Measurements from ENCODE around the gene RBM18.

Gene RBM18

DNA sequence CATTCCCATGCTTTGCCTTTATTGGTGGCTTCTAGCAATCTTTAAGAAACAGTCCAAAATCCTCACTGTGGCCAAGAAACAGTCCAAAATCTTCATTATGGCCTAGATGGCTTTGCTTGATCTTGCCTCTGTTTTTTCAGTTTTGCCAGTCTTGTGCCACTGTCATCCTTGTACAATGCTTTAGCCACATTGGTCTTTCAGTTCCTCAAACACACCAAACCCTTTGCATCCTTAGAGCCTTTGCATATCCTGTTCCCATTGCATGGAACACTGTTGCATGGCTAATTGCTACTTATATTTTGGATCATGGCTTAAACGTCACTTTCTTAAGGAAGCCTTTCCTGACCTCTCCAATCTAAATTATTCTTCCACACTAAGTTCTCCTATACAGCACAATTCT lies 22.1 kb upstream of the RBM18 start:
- H3K27me3 ChIP-seq (ENCODE audit: control insufficient read depth, insufficient read depth, low read length): no peaks in the 10 kb centered on the region
- no CpG with 5 or more reads among the region's 1 CpG for WGBS (ENCODE audit: insufficient coverage, insufficient read length)
- DNase-seq (ENCODE audit: low read depth, low spot score): no peak
- no peaks in the 10 kb centered on the region; the same call in 1 of the 2 replicates for H3K9me3 ChIP-seq (ENCODE audit: control insufficient read depth, insufficient read depth, low read length)
- no peak overlapping the region for H3K4me3 ChIP-seq (ENCODE audit: low read length)
- H3K36me3 ChIP-seq (ENCODE audit: control insufficient read depth, insufficient read depth, low read length): peaks cover 6% of the 10 kb centered on the region; the same call in 1 of the 2 replicates
- H3K27ac ChIP-seq (ENCODE audit: low read length): no peak overlapping the region
- H3K4me1 ChIP-seq (ENCODE audit: control insufficient read depth, insufficient read depth, low read length): no peaks in the 10 kb centered on the region

- H3K36me3 ChIP-seq (ENCODE audit: control insufficient read depth, insufficient read depth, low read length): peaks cover 5% of the 10 kb centered on the region; the same call in 1 of the 2 replicates
- WGBS (ENCODE audit: insufficient coverage, insufficient read length): no CpG with 5 or more reads among the region's 5 CpGs
- H3K4me3 ChIP-seq (ENCODE audit: low read length): no peak overlapping the region
- no peak for DNase-seq (ENCODE audit: low read depth, low spot score)
- H3K27ac ChIP-seq (ENCODE audit: low read length): no peak overlapping the region
- H3K27me3 ChIP-seq (ENCODE audit: control insufficient read depth, insufficient read depth, low read length): no peaks in the 10 kb centered on the region
- no peaks in the 10 kb centered on the region for H3K9me3 ChIP-seq (ENCODE audit: control insufficient read depth, insufficient read depth, low read length)
- no peaks in the 10 kb centered on the region for H3K4me1 ChIP-seq (ENCODE audit: control insufficient read depth, insufficient read depth, low read length)
Measured at GRCh38 chr9:122281368-122281767, 16.7 kb upstream of the RBM18 start.

DNA sequence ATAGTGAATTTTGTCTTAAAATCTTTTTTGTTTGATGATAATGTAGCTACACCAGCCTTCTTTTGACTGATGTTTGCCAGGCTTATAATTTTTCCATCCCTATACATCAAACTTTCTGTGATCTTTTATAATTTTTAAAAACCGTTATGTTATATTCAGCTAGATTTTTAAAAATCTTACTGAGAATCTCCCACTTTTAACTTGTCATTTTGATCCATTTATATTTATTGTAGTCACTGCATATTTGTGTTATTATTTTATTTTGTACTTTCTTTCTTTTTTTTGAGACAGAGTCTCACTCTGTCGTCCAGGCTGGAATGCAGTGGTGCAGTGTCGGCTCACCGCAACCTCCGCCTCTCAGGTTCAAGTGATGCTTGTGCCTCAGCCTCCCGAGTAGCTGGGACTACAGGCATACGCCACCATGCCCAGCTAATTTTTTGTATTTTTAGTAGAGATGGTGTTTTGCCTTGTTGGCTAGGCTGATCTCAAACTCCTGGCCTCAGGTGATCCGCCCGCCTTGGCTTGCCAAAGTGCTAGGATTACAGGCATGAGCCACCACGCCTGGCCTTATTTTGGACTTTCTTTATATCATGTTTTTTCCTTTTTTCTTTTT lies 12.8 kb upstream of the RBM18 start:
- Histone ChIP-seq H3K4me1 (ENCODE audit: control insufficient read depth, insufficient read depth, low read length) (no peaks in the 10 kb centered on the region), H3K36me3 (ENCODE audit: control insufficient read depth, insufficient read depth, low read length) (peaks cover 2% of the 10 kb centered on the region; the same call in 1 of the 2 replicates), H3K27ac (ENCODE audit: low read length) (no peak overlapping the region), H3K27me3 (ENCODE audit: control insufficient read depth, insufficient read depth, low read length) (no peaks in the 10 kb centered on the region), H3K4me3 (ENCODE audit: low read length) (no peak overlapping the region), H3K9me3 (ENCODE audit: control insufficient read depth, insufficient read depth, low read length) (no peaks in the 10 kb centered on the region)
- DNase-seq (ENCODE audit: low read depth, low spot score): no peak
- 100% methylated on average over 1 of the region's 10 CpGs for WGBS (ENCODE audit: insufficient coverage, insufficient read length)

GRCh38 chr9:122276096-122276495 lies 11.5 kb upstream of the RBM18 start:
- Histone ChIP-seq H3K36me3 (ENCODE audit: control insufficient read depth, insufficient read depth, low read length) (peaks cover 2% of the 10 kb centered on the region; the same call in 1 of the 2 replicates), H3K4me3 (ENCODE audit: low read length) (no peak overlapping the region)

DNA sequence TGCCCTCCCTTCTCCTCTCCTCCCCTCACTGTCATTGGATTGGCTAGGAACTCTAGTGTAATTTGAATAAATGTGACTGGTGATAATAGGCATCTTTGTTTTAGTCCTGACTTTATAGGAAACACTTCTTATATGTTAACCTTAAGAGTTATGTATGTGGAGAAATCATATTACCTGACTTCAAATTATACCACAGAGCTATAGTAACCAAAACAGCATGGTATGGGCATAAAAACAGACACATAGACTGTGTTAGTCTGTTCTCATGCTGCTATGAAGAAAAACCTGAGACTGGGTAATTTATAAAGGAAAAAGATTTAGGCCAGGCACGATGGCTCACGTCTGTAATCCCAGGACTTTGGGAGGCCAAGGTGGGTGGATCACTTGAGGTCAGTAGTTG lies 9.4 kb upstream of the RBM18 start:
- Histone ChIP-seq H3K27me3 (ENCODE audit: control insufficient read depth, insufficient read depth, low read length) (no peaks in the 10 kb centered on the region), H3K4me3 (ENCODE audit: low read length) (no peak overlapping the region), H3K9me3 (ENCODE audit: control insufficient read depth, insufficient read depth, low read length) (no peaks in the 10 kb centered on the region), H3K27ac (ENCODE audit: low read length) (no peak overlapping the region), H3K4me1 (ENCODE audit: control insufficient read depth, insufficient read depth, low read length) (no peaks in the 10 kb centered on the region), H3K36me3 (ENCODE audit: control insufficient read depth, insufficient read depth, low read length) (peaks cover 2% of the 10 kb centered on the region; the same call in 1 of the 2 replicates)
- no peak for DNase-seq (ENCODE audit: low read depth, low spot score)
- no CpG with 5 or more reads among the region's 2 CpGs for WGBS (ENCODE audit: insufficient coverage, insufficient read length)

More at GRCh38 chr9:122276096-122276495, 11.5 kb upstream of the RBM18 start:
- Histone ChIP-seq H3K4me1 (ENCODE audit: control insufficient read depth, insufficient read depth, low read length) (no peaks in the 10 kb centered on the region), H3K27ac (ENCODE audit: low read length) (no peak overlapping the region), H3K9me3 (ENCODE audit: control insufficient read depth, insufficient read depth, low read length) (no peaks in the 10 kb centered on the region), H3K27me3 (ENCODE audit: control insufficient read depth, insufficient read depth, low read length) (no peaks in the 10 kb centered on the region)
- no peak for DNase-seq (ENCODE audit: low read depth, low spot score)
- WGBS (ENCODE audit: insufficient coverage, insufficient read length): no CpG with 5 or more reads among the region's 7 CpGs

DNA sequence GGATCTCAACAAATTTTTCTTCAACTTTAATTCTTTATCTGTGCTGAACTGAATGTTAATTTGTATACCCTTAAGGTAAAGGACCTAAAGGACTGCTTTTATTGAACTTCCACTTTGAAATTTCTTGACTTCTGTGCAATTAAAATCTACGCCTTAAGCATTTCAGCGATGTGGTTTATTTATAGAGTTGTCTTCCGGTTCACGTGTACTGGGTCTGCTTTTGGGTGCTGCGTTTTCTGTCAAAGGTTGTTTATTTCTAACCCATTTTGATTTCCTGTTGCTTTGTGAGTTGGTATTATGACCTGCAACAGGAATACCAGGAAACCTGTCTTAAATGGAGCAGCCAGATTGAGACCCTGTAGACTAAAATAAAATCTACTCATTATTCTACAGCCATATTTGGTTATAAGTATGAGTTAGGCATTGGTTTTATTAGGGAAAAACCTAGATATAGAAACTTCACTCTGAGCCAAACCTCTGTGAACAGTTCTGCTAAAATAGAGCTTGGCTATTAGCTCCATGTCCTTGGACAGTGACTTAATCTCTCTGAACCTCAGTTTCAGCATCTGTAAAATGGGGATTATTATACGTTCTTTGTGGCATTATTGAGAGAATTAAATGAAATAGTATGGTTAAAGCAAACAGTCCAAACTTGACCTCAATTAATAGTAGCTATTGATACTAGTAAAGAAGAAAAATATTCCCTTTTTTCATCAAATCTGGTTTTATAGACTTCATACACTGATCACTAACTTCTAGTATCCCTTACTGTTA lies 3.6 kb upstream of the RBM18 start:
- Histone ChIP-seq H3K36me3 (ENCODE audit: control insufficient read depth, insufficient read depth, low read length) (no peaks in the 10 kb centered on the region; the same call in 1 of the 2 replicates), H3K9me3 (ENCODE audit: control insufficient read depth, insufficient read depth, low read length) (no peaks in the 10 kb centered on the region), H3K27ac (ENCODE audit: low read length) (no peak overlapping the region), H3K4me1 (ENCODE audit: control insufficient read depth, insufficient read depth, low read length) (no peaks in the 10 kb centered on the region), H3K4me3 (ENCODE audit: low read length) (no peak overlapping the region), H3K27me3 (ENCODE audit: control insufficient read depth, insufficient read depth, low read length) (no peaks in the 10 kb centered on the region)
- no peak for DNase-seq (ENCODE audit: low read depth, low spot score)
- WGBS (ENCODE audit: insufficient coverage, insufficient read length): no CpG with 5 or more reads among the region's 6 CpGs

- Histone ChIP-seq H3K27me3 (ENCODE audit: control insufficient read depth, insufficient read depth, low read length) (no peaks in the 10 kb centered on the region), H3K27ac (ENCODE audit: low read length) (no peak overlapping the region), H3K9me3 (ENCODE audit: control insufficient read depth, insufficient read depth, low read length) (no peaks in the 10 kb centered on the region), H3K36me3 (ENCODE audit: control insufficient read depth, insufficient read depth, low read length) (no peaks in the 10 kb centered on the region), H3K4me1 (ENCODE audit: control insufficient read depth, insufficient read depth, low read length) (no peaks in the 10 kb centered on the region), H3K4me3 (ENCODE audit: low read length) (peak overlapping the region; percentile 77; the same call in 1 of the 2 replicates)
- DNase-seq (ENCODE audit: low read depth, low spot score): no peak
- WGBS (ENCODE audit: insufficient coverage, insufficient read length): no CpG with 5 or more reads among the region's 17 CpGs
Measured at GRCh38 chr9:122265149-122265915, 692 bp upstream of the RBM18 start.

- Histone ChIP-seq H3K27me3 (ENCODE audit: control insufficient read depth, insufficient read depth, low read length) (no peaks in the 10 kb centered on the region), H3K4me1 (ENCODE audit: control insufficient read depth, insufficient read depth, low read length) (no peaks in the 10 kb centered on the region), H3K27ac (ENCODE audit: low read length) (no peak overlapping the region), H3K9me3 (ENCODE audit: control insufficient read depth, insufficient read depth, low read length) (no peaks in the 10 kb centered on the region), H3K36me3 (ENCODE audit: control insufficient read depth, insufficient read depth, low read length) (no peaks in the 10 kb centered on the region; the same call in none of the 2 replicates), H3K4me3 (ENCODE audit: low read length) (peak overlapping the region; percentile 77; the same call in 1 of the 2 replicates)
- DNase-seq (ENCODE audit: low read depth, low spot score): no peak
- no CpG with 5 or more reads among the region's 13 CpGs for WGBS (ENCODE audit: insufficient coverage, insufficient read length)
Measured at GRCh38 chr9:122263699-122264349, 816 bp downstream of the RBM18 start.

DNA sequence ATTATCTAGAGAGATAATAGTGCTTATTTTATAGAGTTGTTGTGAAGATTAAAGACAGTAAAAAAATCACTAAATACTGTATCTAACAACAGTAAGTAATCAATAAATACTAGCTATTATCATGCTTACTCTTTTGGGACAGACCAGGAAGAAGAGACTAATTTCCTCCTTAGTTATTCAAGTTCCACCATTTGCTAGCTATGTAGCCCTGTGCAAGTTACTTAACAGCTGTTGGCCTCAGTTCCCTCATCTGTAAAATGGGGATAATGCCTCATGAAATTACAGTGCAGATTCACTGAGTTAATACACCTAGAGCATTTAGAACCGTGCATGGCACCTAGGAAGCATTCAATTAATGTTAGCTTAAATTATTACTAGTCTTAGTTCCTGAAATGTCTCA lies 2.6 kb downstream of the RBM18 start:
- DNase-seq (ENCODE audit: low read depth, low spot score): no peak
- no peak overlapping the region for H3K4me3 ChIP-seq (ENCODE audit: low read length)
- WGBS (ENCODE audit: insufficient coverage, insufficient read length): no CpG with 5 or more reads among the region's 1 CpG

GRCh38 chr9:122261469-122261881 lies 3.2 kb downstream of the RBM18 start:
- Histone ChIP-seq H3K27me3 (ENCODE audit: control insufficient read depth, insufficient read depth, low read length) (no peaks in the 10 kb centered on the region), H3K27ac (ENCODE audit: low read length) (no peak overlapping the region), H3K9me3 (ENCODE audit: control insufficient read depth, insufficient read depth, low read length) (no peaks in the 10 kb centered on the region), H3K4me3 (ENCODE audit: low read length) (no peak overlapping the region), H3K4me1 (ENCODE audit: control insufficient read depth, insufficient read depth, low read length) (no peaks in the 10 kb centered on the region), H3K36me3 (ENCODE audit: control insufficient read depth, insufficient read depth, low read length) (no peaks in the 10 kb centered on the region; the same call in none of the 2 replicates)
- DNase-seq (ENCODE audit: low read depth, low spot score): no peak
- WGBS (ENCODE audit: insufficient coverage, insufficient read length): no CpG with 5 or more reads among the region's 1 CpG

More for the DNA sequence above, 2.6 kb downstream of the RBM18 start:
- Histone ChIP-seq H3K27me3 (ENCODE audit: control insufficient read depth, insufficient read depth, low read length) (no peaks in the 10 kb centered on the region), H3K4me1 (ENCODE audit: control insufficient read depth, insufficient read depth, low read length) (no peaks in the 10 kb centered on the region), H3K36me3 (ENCODE audit: control insufficient read depth, insufficient read depth, low read length) (no peaks in the 10 kb centered on the region; the same call in none of the 2 replicates), H3K27ac (ENCODE audit: low read length) (no peak overlapping the region), H3K9me3 (ENCODE audit: control insufficient read depth, insufficient read depth, low read length) (no peaks in the 10 kb centered on the region)
